SIG-M5 (cell line): Measurements from ENCODE around the gene SEPTIN5.

Source experiments
- DNase-seq: peaks from one replicate; lab custom pipeline; 2025; lab: John Stamatoyannopoulos, UW

Gene SEPTIN5

DNA sequence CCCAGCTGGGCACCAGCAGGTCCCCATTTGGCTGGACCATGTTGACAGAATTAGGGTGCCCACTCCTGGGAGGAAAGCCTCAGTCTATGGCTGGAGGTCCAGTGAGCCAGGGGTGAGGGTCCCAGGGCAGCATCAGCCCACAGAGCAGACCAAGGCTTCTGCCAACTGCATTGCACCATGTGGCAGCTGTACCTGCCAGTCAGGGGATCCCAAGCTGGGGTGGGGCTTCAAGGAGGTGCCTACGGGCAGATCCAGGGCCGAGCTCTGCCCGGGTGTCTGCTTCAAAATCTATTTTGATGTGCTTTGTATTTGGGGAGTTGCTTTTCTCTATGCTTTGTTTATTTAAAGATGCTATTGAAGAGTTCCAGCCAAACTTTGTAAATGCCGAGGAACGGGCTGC, 19.5 kb downstream of the SEPTIN5 start:
- DNase-seq: no peak

DNA sequence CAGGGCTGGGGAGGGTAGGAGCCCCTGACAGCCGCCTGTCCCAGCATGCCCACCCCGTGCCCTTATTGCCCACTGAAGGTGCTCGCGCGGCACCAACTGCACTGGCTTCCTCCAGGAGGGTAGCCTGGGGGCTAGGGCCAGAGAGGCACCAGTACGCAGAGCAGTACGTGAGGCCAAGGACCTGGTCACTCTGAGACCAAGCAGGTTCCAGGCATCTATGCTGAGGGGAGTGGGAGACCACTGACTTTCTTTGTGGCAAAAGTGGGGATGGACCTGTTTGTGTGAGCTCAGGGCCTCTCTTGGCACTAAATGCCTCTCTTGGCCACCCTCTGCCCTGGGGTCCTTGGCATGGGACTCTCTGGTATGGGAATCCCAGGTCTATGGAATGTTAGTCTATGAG, 19.9 kb downstream of the SEPTIN5 start:
- no peak for DNase-seq

DNA sequence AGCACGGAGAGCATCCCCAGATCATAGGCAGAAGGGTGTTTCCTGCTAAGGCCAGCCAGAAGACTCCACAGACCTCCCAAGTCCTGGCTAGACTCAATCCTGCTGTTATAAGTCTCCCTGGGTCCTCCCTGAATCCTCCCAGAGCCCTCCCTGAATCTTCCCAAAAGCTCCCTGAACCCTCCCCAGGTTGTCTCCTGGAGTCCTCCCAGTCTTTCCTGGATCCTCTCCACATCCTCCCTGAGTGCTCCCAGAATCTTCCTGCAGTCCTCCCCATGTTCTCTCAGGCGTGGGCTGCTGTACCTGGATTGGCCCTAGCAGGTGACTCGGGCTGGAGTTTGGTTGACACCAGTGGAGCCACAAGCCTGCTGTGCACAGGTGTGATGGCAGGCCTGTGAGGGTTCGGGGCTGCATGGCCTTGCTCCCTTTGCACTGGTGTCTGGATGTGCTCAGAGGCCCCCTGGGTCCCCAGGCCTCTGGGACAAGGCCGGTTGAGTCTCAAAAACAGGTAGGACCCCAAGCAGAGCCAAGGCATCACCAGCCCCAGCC, 20.6 kb downstream of the SEPTIN5 start:
- DNase-seq: no peak

DNA sequence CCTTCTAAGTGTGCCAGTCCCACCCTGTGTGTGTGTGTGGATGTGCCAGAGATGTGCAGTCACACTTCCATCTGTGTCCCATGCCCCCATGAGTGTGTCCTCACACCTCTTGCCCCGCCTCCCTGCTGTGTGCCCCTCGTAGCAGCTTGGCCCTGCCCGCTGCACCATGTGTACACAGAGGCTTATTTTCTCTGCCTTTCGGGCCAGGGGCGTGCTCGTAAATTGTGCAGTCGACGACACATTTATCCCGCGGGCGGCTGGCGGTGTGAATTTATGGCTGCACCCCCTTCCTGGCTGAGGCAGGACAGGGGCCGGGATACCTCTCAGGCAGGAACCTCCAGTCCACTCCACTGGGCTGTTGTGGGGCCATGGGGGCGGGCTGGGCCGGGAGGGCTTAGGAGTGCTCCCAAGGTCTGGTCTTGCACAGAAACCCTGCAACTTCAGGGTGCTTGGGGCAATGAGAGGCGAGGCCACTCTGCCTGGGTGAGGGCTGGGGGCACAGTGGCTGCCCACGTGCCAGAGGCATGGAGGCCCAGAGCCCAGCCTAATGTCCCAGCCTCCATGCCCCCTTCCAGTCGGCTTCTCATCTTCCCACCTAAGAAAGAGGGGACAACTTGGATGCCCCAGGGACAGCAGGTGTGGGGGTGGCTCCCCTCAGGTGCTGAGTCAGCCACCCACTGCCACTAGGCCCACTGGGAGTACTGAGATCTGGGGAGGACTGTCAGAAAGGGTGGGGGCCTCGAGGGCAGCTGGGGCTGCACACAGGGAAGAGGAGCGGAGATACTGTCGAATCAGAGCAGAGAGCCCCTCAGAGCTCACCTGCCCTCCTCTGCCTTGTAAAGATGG, 21.6 kb downstream of the SEPTIN5 start:
- no peak for DNase-seq

DNA sequence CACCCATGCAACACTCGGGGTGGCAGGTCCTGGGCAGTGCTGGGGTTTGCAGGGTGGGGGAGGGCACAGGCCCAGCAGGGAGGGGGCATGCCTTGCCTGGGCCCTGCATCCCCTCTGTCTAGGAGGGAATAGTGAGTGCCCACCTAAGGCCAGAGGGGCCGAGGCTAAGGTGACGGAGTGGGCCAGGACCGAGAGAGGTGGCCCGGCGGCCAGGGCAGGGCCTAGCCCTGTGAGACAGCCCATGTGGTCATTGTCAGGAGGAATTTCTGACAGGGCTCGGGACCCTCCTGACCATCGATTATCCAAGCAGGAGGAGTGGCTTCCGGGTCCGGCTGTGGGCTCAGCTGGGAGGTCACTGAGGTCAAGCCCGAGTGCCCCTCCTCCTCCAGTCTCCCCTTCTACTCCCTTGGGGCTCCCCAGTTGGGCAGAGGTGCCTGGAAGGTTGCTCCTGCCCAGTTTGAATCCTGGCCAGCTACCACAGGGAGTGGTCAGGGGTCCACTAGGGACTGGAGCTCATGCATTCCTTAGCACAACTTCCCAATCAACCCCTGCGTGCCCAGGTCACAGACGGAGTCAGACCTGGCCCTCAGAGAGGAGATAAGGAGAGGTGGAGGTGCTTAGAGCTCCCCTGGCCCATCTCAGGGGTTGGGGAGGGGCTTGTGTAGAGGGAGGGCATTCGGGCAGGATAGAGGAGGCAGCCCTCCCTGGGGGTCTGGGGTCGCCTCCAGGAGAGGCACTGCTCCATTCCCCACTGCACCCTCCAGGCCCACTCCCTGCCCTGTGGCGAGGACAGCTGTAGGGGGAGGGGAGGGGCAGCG, 23.8 kb downstream of the SEPTIN5 start:
- DNase-seq: no peak

DNA sequence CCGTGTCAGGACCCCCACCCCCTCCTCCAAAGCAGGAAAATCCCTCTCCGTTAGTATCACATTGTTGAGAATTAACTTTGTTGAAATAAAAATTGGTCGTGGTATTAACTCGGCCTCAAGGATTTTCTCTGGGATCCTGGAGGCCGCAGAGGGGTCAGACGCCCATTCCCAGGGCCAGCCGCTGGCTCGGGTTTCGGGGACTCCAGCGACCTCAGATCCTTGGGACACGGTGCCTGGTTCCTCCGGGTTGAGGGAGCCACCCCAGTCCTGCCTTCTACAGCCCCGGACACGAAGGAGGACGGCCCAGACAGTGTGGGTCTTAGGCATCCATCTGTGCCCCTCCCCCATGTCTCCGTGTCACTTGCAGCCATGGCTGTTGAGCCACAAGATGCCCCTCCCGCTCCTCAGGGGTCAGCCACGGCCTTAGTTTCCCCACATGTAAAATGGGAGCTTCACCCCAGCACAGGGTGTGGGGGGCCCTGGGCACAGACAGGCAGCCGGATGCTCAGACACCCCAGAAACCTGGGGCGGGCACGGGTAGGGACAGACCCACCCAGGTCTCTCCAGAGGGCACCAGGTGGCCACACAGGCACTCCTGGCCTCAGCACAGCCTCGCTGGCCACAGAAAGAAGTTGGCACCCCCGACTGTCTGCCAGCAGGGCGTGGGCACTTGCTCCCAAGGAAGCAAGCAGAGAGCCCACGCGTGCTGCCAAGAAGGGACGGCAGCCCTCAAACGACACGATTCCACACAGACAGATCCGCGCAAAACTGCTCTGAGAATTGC, 24.6 kb downstream of the SEPTIN5 start:
- DNase-seq: no peak

DNA sequence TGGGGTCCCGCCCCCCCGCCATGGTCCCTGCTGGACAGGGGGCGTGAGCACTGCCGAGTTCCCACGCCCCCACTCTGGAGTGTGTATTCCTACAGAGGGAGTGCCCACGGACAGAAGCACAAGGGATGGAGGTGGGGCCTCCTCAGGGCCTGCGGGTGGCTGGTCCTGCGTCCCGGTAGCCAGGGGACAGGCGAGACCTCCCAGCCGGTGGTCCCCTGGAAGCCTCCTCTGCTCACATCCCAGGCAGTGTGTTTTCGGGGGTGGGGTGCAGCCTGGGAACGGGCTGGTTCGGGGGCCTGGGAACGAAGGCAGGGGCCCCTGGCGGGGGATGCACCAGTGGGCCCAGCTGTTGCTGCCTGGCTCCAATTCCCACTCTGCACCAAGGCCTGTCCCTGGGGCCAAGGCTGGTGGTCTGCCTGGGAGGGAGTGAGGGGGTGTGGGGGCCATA, 25.2 kb downstream of the SEPTIN5 start:
- DNase-seq: no peak

DNA sequence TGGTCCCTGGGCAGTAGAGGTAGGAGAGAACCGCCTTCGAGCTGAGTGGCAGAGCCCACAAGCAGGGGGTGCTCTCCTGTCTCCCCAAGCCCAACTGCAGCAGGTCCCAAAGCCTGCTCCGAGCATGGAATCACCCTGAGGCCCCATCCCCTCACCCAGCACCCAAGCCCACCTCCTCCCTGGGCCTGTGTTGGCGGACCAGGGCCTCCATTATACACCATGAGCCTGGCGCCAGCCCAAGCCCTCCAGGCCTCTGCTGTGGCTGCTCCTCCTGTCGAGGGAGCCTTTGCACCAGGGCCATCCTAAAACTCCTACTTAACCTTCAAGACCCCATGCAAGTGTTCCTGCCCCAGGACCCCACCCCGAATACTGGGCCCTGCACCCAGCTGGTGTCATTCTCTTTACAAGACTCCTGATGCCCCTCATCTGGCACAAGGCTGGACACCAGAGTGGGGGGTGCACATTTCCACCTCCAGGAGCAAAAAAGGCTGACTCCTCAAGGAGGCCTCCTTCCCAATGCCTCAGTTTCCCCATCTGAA, 25.7 kb downstream of the SEPTIN5 start:
- no peak for DNase-seq

DNA sequence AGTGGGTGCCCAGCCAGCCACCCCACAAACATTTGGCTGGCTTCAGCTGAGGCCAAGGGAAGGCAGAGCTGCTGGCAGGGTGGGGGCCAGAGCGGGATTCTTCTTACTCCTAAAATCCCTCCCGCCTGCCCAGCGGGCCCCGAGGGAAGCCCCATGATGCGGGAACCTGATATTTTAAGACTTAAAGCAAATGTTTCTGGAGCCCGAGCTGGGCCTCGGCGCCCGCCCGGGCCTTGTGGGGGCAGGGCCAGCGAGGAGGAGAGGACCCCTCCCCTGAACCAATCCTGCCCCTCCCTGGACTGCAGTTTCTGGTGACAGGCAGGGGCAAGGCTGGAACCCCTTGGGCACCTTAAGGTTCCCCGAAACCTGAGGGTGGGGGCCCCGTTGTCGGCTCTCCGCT, 26.3 kb downstream of the SEPTIN5 start:
- no peak for DNase-seq

DNA sequence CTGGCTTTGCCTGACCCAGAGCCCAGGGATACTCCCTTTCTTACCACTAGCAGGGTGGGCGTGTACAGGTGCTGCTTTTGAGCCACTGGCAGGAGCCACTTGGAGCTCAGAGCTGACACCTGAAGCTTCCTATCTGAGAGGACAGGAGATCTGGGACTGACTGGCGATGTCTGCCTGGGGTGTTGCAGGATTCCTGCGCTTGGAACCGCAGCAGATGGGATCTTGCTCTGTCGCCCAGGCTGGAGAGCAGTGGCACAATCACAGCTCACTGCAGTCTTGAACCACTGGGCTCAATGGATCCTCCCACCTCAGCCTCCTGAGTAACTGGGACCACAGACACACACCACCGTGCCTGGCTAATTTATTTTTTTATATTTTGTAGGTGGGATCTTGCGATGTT, 26.8 kb downstream of the SEPTIN5 start:
- no peak for DNase-seq

DNA sequence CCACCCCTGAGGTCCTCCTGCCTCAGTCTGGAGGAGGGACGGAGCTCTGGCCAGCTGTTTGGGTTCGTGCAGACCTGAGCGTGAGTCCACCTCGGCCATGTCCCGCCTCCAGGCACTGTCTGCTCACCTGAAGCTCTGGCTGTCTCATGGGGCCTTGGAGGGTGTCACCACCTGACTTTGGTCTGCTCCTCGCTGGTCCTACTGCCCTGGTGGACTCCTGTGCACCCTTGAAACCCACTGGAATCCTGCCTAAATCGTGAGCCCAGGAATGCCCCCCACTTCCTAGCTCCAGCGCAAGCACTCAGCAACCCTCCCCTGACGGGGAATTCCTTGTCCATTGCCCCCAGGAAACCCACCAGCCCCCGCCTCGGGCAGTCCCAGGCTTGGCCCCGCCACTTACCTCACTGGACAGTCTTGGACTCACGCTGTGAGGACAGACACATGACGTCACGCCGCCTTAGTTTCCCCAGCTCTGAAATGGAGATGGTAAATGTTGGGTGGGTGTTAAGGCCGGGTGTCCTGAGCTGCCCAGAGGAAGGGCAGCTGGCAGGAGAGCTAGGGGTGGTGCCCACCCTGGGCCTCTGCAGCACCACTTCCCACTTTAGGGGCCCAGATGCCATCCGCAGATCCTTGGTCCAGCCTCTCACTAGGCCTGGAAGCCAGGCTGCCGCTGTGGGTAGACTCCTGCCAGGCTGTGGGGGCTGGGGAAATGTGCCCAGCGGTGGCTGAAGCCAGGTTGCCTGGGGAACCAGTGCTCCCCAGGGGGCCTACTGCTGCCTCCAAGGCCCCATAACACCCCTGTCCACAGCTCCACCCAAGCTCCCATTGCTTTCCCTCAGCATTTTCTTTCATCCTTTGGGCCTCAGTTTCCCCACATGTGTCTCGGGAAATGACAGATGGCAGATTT, 28.1 kb downstream of the SEPTIN5 start:
- DNase-seq: no peak

DNA sequence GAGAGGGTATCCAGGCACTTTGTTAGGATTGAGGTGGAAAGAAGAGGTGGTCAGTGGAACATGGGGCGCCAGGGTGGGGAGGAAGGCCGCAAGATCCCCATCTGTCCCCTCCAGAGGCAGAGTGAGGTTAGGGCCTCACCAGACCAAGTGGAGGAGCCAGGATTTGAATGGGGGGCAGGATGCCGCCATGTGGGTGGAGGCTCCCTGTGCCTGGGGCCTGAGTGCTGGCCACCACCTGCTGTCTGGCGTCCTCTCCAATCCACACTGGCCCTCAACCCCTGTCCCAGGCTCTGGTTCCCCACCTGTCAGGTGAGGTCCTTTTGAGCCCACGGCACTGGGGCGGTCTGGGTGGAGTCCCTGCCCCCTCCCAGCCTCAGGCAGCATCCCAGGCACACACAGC, 28.8 kb downstream of the SEPTIN5 start:
- no peak for DNase-seq

DNA sequence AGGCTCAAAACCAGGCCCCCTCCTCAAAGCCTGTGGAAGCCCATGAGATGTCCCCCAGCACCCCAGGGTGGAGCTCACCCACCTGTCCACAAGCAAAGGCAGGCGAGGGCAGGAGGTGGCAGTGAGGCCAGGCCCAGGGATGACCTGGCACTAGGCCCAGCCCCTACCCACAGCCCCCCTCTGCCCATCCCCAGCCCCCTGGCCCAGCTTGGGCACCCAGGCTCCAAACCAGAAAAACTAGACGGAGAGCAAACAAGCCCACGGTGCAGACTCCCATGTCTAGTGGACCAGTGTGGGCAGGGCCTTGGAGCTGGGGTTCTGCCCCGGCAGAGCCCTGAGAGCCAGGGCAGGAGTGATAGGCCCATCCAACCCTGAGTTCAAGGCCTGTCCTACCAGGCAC, 29.3 kb downstream of the SEPTIN5 start:
- DNase-seq: no peak

DNA sequence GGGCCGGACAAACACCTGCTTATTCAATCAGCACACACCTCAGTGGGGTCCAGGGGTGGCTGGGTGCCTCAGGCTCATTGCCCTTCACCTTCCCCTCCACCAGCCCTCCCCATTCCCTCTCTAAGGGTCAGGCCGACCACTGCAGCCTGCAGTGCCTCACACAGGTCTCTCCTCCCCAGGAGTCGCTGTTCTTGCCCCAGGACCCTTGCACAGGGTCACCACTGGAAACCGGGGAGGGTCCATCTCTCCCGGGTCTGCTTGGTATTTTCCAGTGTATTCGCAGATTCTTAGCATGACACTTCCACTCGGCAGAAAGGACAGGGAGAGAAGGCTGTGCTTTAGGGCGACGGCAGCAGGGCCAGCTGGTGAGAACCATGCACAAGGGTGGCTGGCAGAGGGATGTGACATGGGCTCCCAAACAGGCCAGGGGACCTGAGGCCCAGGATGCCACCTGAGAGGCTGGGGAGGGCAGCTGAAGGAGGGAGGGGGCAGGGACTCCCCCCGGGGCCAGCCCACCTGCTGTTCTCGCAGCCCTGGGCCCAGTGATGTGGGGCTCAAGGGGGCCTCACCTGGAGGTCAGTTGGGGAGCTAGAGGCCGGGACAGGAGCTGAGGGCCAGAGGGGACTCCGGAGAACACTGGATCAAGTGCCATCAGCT, 30.2 kb downstream of the SEPTIN5 start:
- no peak for DNase-seq

DNA sequence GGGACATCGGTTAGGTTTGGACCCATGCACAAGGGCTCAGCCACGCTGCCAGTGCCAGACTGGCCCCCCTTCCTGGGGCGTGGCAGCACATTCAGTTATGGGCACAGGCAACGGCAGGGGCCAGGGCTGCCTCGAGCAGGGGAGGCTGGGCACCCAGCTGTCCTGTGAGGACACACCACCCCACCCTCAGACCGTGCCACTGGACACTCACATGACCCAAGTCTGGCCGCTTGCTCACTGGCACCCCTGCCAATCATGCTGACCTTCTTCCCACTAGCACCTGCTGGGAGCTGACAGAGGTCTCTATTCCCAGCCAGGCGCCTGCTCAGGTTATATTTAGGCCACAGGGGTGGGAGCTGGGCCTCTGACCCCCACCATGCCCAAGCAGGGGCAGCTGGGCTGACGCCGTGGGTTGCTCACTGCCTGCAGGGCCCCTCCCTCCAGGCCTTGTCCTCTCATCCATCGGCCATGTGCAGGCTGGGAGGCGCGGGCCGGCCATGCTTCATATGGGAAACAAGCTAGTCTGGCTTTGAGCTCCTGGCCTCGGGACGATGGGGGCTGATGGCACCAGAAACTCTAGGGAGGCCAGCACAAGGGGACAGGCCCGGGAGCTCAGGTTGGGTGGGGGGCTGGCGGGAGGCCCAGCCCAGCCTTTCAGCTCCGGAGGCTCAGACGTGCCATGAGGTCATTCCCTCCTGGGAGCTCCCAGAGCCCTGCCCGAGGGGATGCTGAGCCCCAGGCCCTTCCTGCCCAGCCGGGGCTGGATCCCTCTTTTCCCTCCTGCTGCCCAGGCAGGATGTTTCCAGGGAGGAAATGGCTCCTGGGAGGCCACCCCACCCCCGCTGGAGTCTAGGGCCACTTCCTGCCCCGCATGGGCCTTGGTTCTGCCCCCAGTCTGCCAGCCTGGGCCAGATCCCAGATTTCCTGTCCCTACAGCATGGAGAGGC, 31.1 kb downstream of the SEPTIN5 start:
- DNase-seq: no peak

DNA sequence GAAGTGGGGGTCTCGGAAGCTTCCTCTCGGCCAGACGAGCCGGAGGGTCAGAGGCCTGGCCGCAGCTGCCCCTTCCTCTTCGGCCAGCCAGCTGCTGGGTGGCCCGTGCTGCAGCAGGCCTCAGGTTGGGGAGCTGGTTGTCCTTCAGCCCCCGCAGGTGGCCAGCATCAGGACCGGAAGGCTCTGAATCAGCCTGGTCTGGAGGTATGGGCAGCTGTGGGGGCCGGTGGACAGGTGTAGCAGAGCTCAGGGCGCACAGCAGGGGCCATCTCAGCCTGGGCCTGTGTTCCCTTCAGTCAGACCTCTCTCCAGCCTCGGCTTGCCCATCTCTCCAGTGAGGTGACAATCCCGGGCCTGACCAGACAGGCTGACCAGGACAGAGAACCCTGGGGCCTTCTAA, 32.4 kb downstream of the SEPTIN5 start:
- DNase-seq: no peak

DNA sequence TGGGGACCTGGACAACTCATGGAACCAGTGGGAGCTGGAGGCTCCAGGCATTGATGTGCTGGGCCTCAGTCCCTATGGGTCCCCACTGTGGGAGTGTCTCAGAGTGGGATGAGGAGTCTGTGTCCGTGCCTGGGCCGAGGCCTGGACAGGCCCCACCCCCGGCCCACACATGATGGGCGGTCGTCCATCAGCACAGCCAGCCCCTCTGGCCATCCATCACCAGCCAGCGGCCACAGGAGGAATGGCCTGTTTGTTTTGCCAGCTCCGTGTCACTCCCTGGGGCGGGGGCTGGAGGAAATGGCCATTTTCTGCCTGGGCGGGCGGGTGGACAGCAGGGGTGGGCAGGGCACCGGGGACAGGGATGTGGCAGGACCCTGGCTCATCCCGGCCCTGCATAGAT, 33.2 kb downstream of the SEPTIN5 start:
- DNase-seq: no peak

DNA sequence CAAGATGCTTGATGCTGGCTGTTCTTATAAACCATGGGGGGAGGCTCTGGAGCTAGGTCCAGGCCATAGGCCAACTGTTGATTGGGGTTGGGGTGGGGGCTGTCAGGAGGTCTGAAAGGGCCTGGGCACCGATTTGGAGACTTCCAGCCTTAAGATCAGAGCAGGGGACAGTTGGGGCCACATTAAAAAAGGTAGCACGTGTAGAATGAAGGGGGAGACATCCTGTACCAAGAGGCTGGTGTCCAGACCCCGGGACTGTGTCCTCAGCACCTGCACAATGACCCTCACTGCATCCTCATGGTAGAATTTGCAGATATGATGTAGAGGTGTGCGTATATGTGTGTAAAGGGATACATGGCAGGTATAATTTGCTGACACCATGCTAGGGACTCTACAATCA, 33.8 kb downstream of the SEPTIN5 start:
- DNase-seq: no peak

DNA sequence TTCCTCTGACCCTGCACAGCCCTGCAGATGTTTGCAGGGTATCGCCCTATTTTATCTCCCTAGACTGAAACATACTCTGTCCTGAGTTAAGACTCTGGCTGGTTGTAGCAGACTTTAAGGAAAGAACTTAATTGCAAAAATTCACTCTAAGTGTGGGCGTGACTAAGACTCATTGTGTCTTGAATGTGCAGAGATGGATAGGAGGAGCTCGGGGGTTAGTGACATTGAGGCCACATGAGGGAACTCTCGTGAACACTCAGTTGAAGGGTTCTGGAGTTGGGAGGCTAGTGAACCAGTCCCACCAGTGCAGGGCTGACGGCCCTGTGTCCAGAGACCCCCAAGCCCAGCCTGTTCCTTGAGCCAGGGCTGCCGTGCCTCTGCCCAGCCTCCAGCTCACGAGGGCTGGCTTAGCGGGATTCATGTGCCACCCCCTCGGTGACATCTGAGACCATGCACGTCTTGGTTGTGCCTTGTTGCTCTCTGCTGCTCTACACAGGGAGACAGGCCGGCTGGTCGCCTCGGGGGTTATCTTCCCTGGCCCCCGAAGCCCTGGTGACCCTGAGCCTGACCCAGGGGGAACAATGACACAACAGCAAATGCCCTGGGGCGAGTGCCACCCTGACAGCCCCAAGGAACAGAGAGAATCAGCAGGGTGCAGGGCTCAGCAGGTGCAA, 34.8 kb downstream of the SEPTIN5 start:
- no peak for DNase-seq
